Measurements from ENCODE around the gene STAU1. TPM values are rescaled to one million over a fixed set of nuclear protein-coding genes. Genes with fewer than 3 reads are reported as not detected.

The STAU1 gene
- total and polyA plus RNA-seq, 4 donors = 29.3 to 84.9 (median 56.3) TPM

- Histone ChIP-seq H3K4me1 (ENCODE audit: control insufficient read depth in 5 of 5, insufficient read depth in 5 of 5, low read length in 5 of 5) (no peaks in the 10 kb centered on the region), H3K27me3 (ENCODE audit: control insufficient read depth in 3 of 3, insufficient read depth in 3 of 3, low read length in 2 of 3) (no peaks in the 10 kb centered on the region), H3K9ac (ENCODE audit: insufficient read depth in 1 of 2, low read length in 2 of 2) (no peak overlapping the region), H3K9me3 (ENCODE audit: control insufficient read depth in 4 of 4, insufficient read depth in 3 of 4, low read length in 3 of 4) (no peaks in the 10 kb centered on the region), H3K36me3 (ENCODE audit: control insufficient read depth in 4 of 4, insufficient read depth in 4 of 4, low read length in 4 of 4) (peaks cover 29 to 37% (median 34%) of the 10 kb centered on the region in 4 donors), H3K4me3 (no peak overlapping the region), H3K27ac (ENCODE audit: low read depth in 1 of 2, low read length in 1 of 2) (no peak overlapping the region)
- TF ChIP-seq CTCF (IDR thresholded peaks at IDR 0.05; ENCODE audit: control extremely low read depth, extremely low read depth) = no peak
- WGBS, 2 donors = 92 to 95% methylated on average over 3 of the region's 3 CpGs
- no peak for DNase-seq
- no peak for ATAC-seq (ENCODE audit: insufficient read depth, low FRiP score)
Observed at GRCh38 chr20:49078310-49078709, 109.8 kb downstream of the STAU1 start.

GRCh38 chr20:49074521-49074920 is 113.6 kb downstream of the STAU1 start:
- no peak for TF ChIP-seq CTCF (IDR thresholded peaks at IDR 0.05; ENCODE audit: control extremely low read depth, extremely low read depth)
- no peak for DNase-seq
- H3K27me3 ChIP-seq (ENCODE audit: control insufficient read depth in 3 of 3, insufficient read depth in 3 of 3, low read length in 2 of 3) = no peaks in the 10 kb centered on the region
- no peak overlapping the region for H3K9ac ChIP-seq (ENCODE audit: insufficient read depth in 1 of 2, low read length in 2 of 2)
- H3K36me3 ChIP-seq (ENCODE audit: control insufficient read depth in 4 of 4, insufficient read depth in 4 of 4, low read length in 4 of 4) = peaks cover 17 to 44% (median 26%) of the 10 kb centered on the region in 4 donors
- ATAC-seq (ENCODE audit: insufficient read depth, low FRiP score) = no peak
- no peak overlapping the region for H3K27ac ChIP-seq (ENCODE audit: low read depth in 1 of 2, low read length in 1 of 2)
- H3K4me3 ChIP-seq = no peak overlapping the region
- no peaks in the 10 kb centered on the region for H3K4me1 ChIP-seq (ENCODE audit: control insufficient read depth in 5 of 5, insufficient read depth in 5 of 5, low read length in 5 of 5)
- no peaks in the 10 kb centered on the region for H3K9me3 ChIP-seq (ENCODE audit: control insufficient read depth in 4 of 4, insufficient read depth in 3 of 4, low read length in 3 of 4)
- WGBS, 2 donors = 81 to 88% methylated on average over 2 of the region's 2 CpGs

Other genes with a start within 250 kb of the STAU1 start
- 10 to 100 TPM; 34.6 to 47.0 TPM for gene CSE1L, start 142.0 kb downstream of the STAU1 start, total RNA-seq
- 10 to 100 TPM; 23.9 to 26.4 TPM for gene CSE1L, start 142.0 kb downstream of the STAU1 start, polyA plus RNA-seq
- 10 to 100 TPM; 25.8 to 26.5 TPM for gene DDX27, start 31.1 kb upstream of the STAU1 start, total RNA-seq
- 10 to 100 TPM; 24.9 to 30.0 TPM for gene DDX27, start 31.1 kb upstream of the STAU1 start, polyA plus RNA-seq
- gene ZNFX1, start 89.7 kb upstream of the STAU1 start, total RNA-seq = 10 to 100 TPM; 25.8 to 33.9 TPM
- gene ZNFX1, start 89.7 kb upstream of the STAU1 start, polyA plus RNA-seq = 10 to 100 TPM in 1 of 2 donors, 1 to 10 TPM in 1; 9.5 to 22.5 TPM

Measured in lung (tissue), 12 donors.